H9 (cell line): ENCODE results near the gene KRTAP10-3. TPM values are rescaled to one million over a fixed set of nuclear protein-coding genes. Genes with fewer than 3 reads are reported as not detected.

Experiments
- DNase-seq: peaks from one replicate; pipeline ENCODE4 v3.0.0-alpha.2; 2017
- H2AFZ ChIP-seq: one replicate; pipeline ENCODE4 v1.6.1; 2013; ENCODE audit warnings: mild to moderate bottlenecking, low read length, control low read depth, moderate library complexity
- H2AK5ac ChIP-seq: 2 replicates; pipeline ENCODE4 v1.6.1; 2013; ENCODE audit warnings: low read length, control low read depth, mixed read lengths; ENCODE audit not compliant: insufficient read length
- H2BK120ac ChIP-seq: one replicate; pipeline ENCODE4 v1.6.1; 2013; ENCODE audit warnings: low read depth, mild to moderate bottlenecking, low read length, control low read depth, inconsistent platforms; ENCODE audit not compliant: poor library complexity, severe bottlenecking
- H2BK12ac ChIP-seq: 2 replicates; pipeline ENCODE4 v1.6.1; 2013; ENCODE audit warnings: low read length, control low read depth, mixed read lengths, low read depth; ENCODE audit not compliant: insufficient read length
- H2BK15ac ChIP-seq: 2 replicates; pipeline ENCODE4 v1.6.1; 2013; ENCODE audit warnings: low read depth, low read length, control low read depth
- H2BK20ac ChIP-seq: one replicate; pipeline ENCODE4 v1.6.1; 2013; ENCODE audit warnings: low read depth, mild to moderate bottlenecking, low read length, control low read depth, inconsistent platforms; ENCODE audit not compliant: poor library complexity, severe bottlenecking
- H2BK5ac ChIP-seq: 2 replicates; pipeline ENCODE4 v1.6.1; 2013; ENCODE audit warnings: low read length, control low read depth, mixed read lengths; ENCODE audit not compliant: insufficient read length
- H3K14ac ChIP-seq: 2 replicates; pipeline ENCODE4 v1.6.1; 2013; ENCODE audit warnings: low read length, control low read depth; ENCODE audit not compliant: insufficient read depth
- H3K18ac ChIP-seq: 2 replicates; pipeline ENCODE4 v1.6.1; 2013; ENCODE audit warnings: low read depth, mild to moderate bottlenecking, mixed read lengths, low read length, control low read depth; ENCODE audit not compliant: insufficient read length
- H3K23ac ChIP-seq: 2 replicates; pipeline ENCODE4 v1.6.1; 2013; ENCODE audit warnings: low read length, control low read depth, mixed read lengths, low read depth; ENCODE audit not compliant: insufficient read length
- H3K23me2 ChIP-seq: 2 replicates; pipeline ENCODE4 v1.6.1; 2013; ENCODE audit warnings: low read depth, mild to moderate bottlenecking, mixed read lengths, low read length, control low read depth; ENCODE audit not compliant: insufficient read length, poor library complexity, severe bottlenecking
- H3K27ac ChIP-seq: 2 replicates; pipeline ENCODE4 v1.5.1; 2013; ENCODE audit warnings: low read length, control low read depth, mixed read lengths, low read depth; ENCODE audit not compliant: insufficient read length
- H3K27me3 ChIP-seq: 2 replicates; pipeline ENCODE4 v1.6.1; 2013; ENCODE audit warnings: low read length, control low read depth, inconsistent platforms; ENCODE audit not compliant: insufficient read depth
- H3K4ac ChIP-seq: 2 replicates; pipeline ENCODE4 v1.6.1; 2013; ENCODE audit warnings: low read depth, mild to moderate bottlenecking, control low read depth, inconsistent platforms, low read length, moderate library complexity
- H3K4me1 ChIP-seq: 2 replicates; pipeline ENCODE4 v1.6.1; 2013; ENCODE audit warnings: low read length, control low read depth, inconsistent platforms; ENCODE audit not compliant: insufficient read depth
- H3K4me2 ChIP-seq: 2 replicates; pipeline ENCODE4 v1.6.1; 2013; ENCODE audit warnings: low read length, control low read depth, mixed read lengths; ENCODE audit not compliant: insufficient read length, insufficient read depth
- H3K56ac ChIP-seq: 2 replicates; pipeline ENCODE4 v1.6.1; 2013; ENCODE audit warnings: low read depth, mild to moderate bottlenecking, mixed read lengths, low read length, control low read depth; ENCODE audit not compliant: insufficient read length
- H3K79me1 ChIP-seq: 2 replicates; pipeline ENCODE4 v1.6.1; 2013; ENCODE audit warnings: low read depth, mild to moderate bottlenecking, moderate library complexity, low read length, control low read depth, inconsistent platforms; ENCODE audit not compliant: insufficient read depth, poor library complexity, severe bottlenecking
- H3K79me2 ChIP-seq: 2 replicates; pipeline ENCODE4 v1.6.1; 2013; ENCODE audit warnings: low read length, control low read depth, inconsistent platforms; ENCODE audit not compliant: insufficient read depth
- H3K9ac ChIP-seq: 2 replicates; pipeline ENCODE4 v1.6.1; 2013; ENCODE audit warnings: low read length, control low read depth, mixed read lengths; ENCODE audit not compliant: insufficient read length; ENCODE audit errors: extremely low read depth
- H3K9me3 ChIP-seq: one replicate; pipeline ENCODE4 v1.6.1; 2013; ENCODE audit warnings: low read depth, low read length, inconsistent platforms; ENCODE audit not compliant: control insufficient read depth
- H3T11ph ChIP-seq: one replicate; pipeline ENCODE4 v1.6.1; 2013; ENCODE audit warnings: mild to moderate bottlenecking, low read length, control low read depth, inconsistent platforms
- H4K20me1 ChIP-seq: one replicate; pipeline ENCODE4 v1.6.1; 2013; ENCODE audit not compliant: control insufficient read depth, insufficient read length, insufficient read depth
- H4K5ac ChIP-seq: 2 replicates; pipeline ENCODE4 v1.6.1; 2013; ENCODE audit warnings: low read depth, mild to moderate bottlenecking, mixed read lengths, low read length, control low read depth; ENCODE audit not compliant: insufficient read length
- H4K8ac ChIP-seq: replicated peaks from 2 replicates; pipeline ENCODE4 v1.6.1; 2013; ENCODE audit warnings: low read length, control low read depth, mixed read lengths, low read depth; ENCODE audit not compliant: insufficient read length
- H4K91ac ChIP-seq: 2 replicates; pipeline ENCODE4 v1.6.1; 2013; ENCODE audit warnings: low read depth, mild to moderate bottlenecking, moderate library complexity, mixed read lengths, low read length, control low read depth; ENCODE audit not compliant: insufficient read length
- H3K27ac Mint-ChIP-seq, 3 experiments: 2 replicates in 2 of 3; 3 replicates in 1 of 3; pipeline ENCODE4 v1.8.0; 2020 to 2021; ENCODE audit warnings: mixed read lengths in 3 of 3, mild to moderate bottlenecking in 1 of 3, moderate library complexity in 1 of 3
- H3K27me3 Mint-ChIP-seq: 2 replicates; pipeline ENCODE4 v1.8.0; 2021; ENCODE audit warnings: low read depth, mild to moderate bottlenecking, moderate library complexity, mixed read lengths
- H3K36me3 Mint-ChIP-seq, 3 experiments: 2 replicates in 2 of 3; 3 replicates in 1 of 3; pipeline ENCODE4 v1.8.0; 2020 to 2021; ENCODE audit warnings: low read depth in 3 of 3, mixed read lengths in 3 of 3; ENCODE audit not compliant: insufficient read depth in 1 of 3
- H3K4me1 Mint-ChIP-seq, 2 experiments: 2 replicates each; pipeline ENCODE4 v1.8.0; 2020; ENCODE audit warnings: mixed read lengths in 2 of 2
- H3K4me3 Mint-ChIP-seq, 2 experiments: 2 replicates in 1 of 2; 3 replicates in 1 of 2; pipeline ENCODE4 v1.8.0; 2020 to 2021; ENCODE audit warnings: mild to moderate bottlenecking in 2 of 2, mixed read lengths in 2 of 2, moderate library complexity in 1 of 2
- H3K9me3 Mint-ChIP-seq, 2 experiments: 2 replicates in 1 of 2; 3 replicates in 1 of 2; pipeline ENCODE4 v1.8.0; 2020; ENCODE audit warnings: mild to moderate bottlenecking in 2 of 2, mixed read lengths in 2 of 2, moderate library complexity in 1 of 2
- WGBS: extraction: QIAGEN DNeasy Blood & Tissue Kit; methylation state at CpG from one replicate; pipeline ENCODE4 v1.1.7; 2013; ENCODE audit warnings: missing lambda C conversion rate, low lambda C conversion rate, mixed read lengths; ENCODE audit not compliant: insufficient read length; ENCODE audit errors: extremely low coverage; 5-methylcytosine and 5-hydroxymethylcytosine counted together
- total RNA-seq: library from RNA; stranded (reverse); gene quantifications from 2 replicates; pipeline ENCODE4 v1.2.1, GENCODE V29; 2021
- TF ChIP-seq, protein P1 (sequence below): fragments of 200-600 bp; sonication (generic); conservative IDR thresholded peaks from 3 replicates; pipeline ENCODE4 v1.8.0; 2021; ENCODE audit warnings: antibody characterized with exemption, mild to moderate bottlenecking

The KRTAP10-3 gene
- total RNA-seq, 1 experiment from 2014 or later = not detected

DNA sequence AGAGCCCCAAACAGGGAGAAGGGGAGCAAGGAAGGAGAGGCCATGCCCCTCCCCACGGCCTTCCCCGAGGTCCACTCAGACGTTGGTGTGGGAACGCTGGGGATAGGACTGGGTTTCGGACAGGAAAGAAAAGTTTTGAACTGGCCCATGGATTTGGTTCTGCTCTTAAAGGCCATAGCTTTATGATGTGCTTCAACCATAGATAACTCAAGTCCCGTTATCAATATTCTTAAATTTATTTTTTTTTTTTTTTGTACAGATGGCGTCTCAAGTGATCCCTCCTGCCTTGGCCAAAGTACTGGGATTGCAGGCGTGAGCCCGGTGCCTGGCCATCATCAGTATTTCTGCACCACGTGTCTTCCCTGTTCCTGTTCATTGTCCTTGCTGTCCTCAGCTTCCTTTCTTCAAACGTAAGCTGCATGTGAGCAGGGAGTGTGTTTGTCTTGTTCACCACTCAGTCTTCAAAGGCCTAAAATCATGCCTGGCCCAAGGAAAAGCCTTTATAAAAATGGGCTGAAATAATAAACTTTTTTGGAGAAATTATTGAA, 17.8 kb downstream of the KRTAP10-3 start:
- H3K4me1 ChIP-seq = no peaks in the 10 kb centered on the region
- H3K27me3 ChIP-seq = no peaks in the 10 kb centered on the region
- H3T11ph ChIP-seq = no peak overlapping the region
- H4K91ac ChIP-seq = no peak overlapping the region
- no peak overlapping the region for H3K18ac ChIP-seq
- H4K5ac ChIP-seq = no peak overlapping the region
- H2BK20ac ChIP-seq = no peak overlapping the region
- no peak overlapping the region for H2BK5ac ChIP-seq
- H2BK15ac ChIP-seq = no peak overlapping the region
- peaks cover 0 to 5% (median 0%) of the 10 kb centered on the region in 3 experiments; a peak in 1 of 7 replicates for H3K36me3 Mint-ChIP-seq
- H3K23me2 ChIP-seq = no peaks in the 10 kb centered on the region
- no peak overlapping the region for H3K56ac ChIP-seq
- H4K8ac ChIP-seq = no peak overlapping the region
- no peak overlapping the region for H3K27ac ChIP-seq
- no peak overlapping the region for H3K4me2 ChIP-seq
- no peak overlapping the region for H3K14ac ChIP-seq
- no peak overlapping the region for H3K23ac ChIP-seq
- H3K79me1 ChIP-seq = no peaks in the 10 kb centered on the region
- H2AFZ ChIP-seq = no peak overlapping the region
- H3K9me3 Mint-ChIP-seq = peaks cover 3 to 8% of the 10 kb centered on the region in 2 experiments; a peak in 2 of 5 replicates
- TF ChIP-seq, protein P1, sequence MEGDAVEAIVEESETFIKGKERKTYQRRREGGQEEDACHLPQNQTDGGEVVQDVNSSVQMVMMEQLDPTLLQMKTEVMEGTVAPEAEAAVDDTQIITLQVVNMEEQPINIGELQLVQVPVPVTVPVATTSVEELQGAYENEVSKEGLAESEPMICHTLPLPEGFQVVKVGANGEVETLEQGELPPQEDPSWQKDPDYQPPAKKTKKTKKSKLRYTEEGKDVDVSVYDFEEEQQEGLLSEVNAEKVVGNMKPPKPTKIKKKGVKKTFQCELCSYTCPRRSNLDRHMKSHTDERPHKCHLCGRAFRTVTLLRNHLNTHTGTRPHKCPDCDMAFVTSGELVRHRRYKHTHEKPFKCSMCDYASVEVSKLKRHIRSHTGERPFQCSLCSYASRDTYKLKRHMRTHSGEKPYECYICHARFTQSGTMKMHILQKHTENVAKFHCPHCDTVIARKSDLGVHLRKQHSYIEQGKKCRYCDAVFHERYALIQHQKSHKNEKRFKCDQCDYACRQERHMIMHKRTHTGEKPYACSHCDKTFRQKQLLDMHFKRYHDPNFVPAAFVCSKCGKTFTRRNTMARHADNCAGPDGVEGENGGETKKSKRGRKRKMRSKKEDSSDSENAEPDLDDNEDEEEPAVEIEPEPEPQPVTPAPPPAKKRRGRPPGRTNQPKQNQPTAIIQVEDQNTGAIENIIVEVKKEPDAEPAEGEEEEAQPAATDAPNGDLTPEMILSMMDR = no peak
- H4K20me1 ChIP-seq = no peaks in the 10 kb centered on the region
- no peak overlapping the region for H2BK120ac ChIP-seq
- H3K27me3 Mint-ChIP-seq = no peaks in the 10 kb centered on the region; the same call in 1 of the 2 replicates
- H3K4me1 Mint-ChIP-seq = peaks cover 0 to 3% of the 10 kb centered on the region in 2 experiments; a peak in 1 of 4 replicates
- H2BK12ac ChIP-seq = no peak overlapping the region
- no CpG with 5 or more reads among the region's 11 CpGs for WGBS
- no peak overlapping the region for H3K4me3 Mint-ChIP-seq
- H3K9me3 ChIP-seq = no peaks in the 10 kb centered on the region
- H3K9ac ChIP-seq = no peak overlapping the region
- no peak overlapping the region for H2AK5ac ChIP-seq
- no peak overlapping the region; a peak in 1 of 7 replicates for H3K27ac Mint-ChIP-seq
- H3K79me2 ChIP-seq = no peaks in the 10 kb centered on the region
- DNase-seq = no peak
- no peak overlapping the region for H3K4ac ChIP-seq
